ENCODE data around the gene HSPB1.
"Not testable (repeated sequence)": the region's sequence is repeated elsewhere in the genome, so short reads cannot be mapped to it uniquely, and the experiment has no call there.

The HSPB1 gene

DNA sequence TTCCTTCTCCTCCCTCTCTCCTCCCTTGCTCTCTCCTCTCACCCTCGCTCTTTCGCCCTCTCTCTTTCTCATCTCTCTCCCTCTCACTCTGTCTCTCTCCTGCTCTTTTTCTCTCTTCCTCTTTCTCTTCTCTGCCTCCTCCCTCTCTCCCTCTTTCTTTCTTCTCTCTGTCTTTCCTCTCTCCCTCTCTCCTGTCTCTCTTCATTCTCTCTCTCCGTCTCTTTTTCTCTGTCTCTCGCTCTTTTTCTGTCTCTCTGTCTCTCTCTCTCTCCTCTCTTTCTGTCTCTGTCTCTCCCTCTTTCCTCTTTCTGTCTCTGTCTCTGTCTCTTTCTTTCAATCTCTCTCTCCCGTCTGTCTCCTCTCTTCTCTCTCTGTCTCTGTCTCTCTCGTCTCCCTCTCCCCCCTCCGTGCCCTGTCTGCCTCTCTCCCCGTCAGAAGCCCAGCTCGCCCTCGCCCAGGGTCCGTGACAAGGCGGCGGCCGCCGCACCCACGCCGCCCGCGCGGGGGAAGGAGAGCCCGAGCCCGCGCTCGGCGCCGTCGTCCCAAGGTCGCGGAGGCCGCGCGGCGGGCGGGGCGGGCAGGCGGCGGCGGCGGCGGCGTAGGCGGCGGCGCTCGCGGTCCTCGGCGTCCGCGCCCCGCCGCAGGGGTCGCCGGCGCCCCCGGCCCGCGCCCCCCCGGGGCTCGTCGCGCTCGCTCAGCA is 21.3 kb upstream of the HSPB1 start:
- Histone ChIP-seq H3K4me1 (ENCODE audit: control insufficient read depth, insufficient read depth, low read length, unreplicated experiment) (no peaks in the 10 kb centered on the region), H2AFZ (ENCODE audit: low read length, unreplicated experiment) (peak overlapping the region; percentile 85), H3K27ac (ENCODE audit: low read depth, low read length) (no peak overlapping the region), H3K4me3 (ENCODE audit: low read depth, low read length) (peak overlapping the region; percentile 76), H3K79me2 (ENCODE audit: control insufficient read depth, insufficient read depth, low read length, unreplicated experiment) (no peaks in the 10 kb centered on the region), H3K36me3 (ENCODE audit: insufficient read depth, low read length) (no peaks in the 10 kb centered on the region), H3K27me3 (ENCODE audit: insufficient read depth, low read length) (peaks cover 23% of the 10 kb centered on the region)

- H3K27me3 ChIP-seq (ENCODE audit: insufficient read depth, low read length), result peaks cover 23% of the 10 kb centered on the region
- no peaks in the 10 kb centered on the region for H3K79me2 ChIP-seq (ENCODE audit: control insufficient read depth, insufficient read depth, low read length, unreplicated experiment)
- no peak overlapping the region for H3K27ac ChIP-seq (ENCODE audit: low read depth, low read length)
- peak overlapping the region; percentile 70 for H3K4me3 ChIP-seq (ENCODE audit: low read depth, low read length)
- H3K4me1 ChIP-seq (ENCODE audit: control insufficient read depth, insufficient read depth, low read length, unreplicated experiment), result no peaks in the 10 kb centered on the region
- H2AFZ ChIP-seq (ENCODE audit: low read length, unreplicated experiment), result no peak overlapping the region
- no peaks in the 10 kb centered on the region for H3K36me3 ChIP-seq (ENCODE audit: insufficient read depth, low read length)
Measured at GRCh38 chr7:76281706-76282343, 20.6 kb upstream of the HSPB1 start.

DNA sequence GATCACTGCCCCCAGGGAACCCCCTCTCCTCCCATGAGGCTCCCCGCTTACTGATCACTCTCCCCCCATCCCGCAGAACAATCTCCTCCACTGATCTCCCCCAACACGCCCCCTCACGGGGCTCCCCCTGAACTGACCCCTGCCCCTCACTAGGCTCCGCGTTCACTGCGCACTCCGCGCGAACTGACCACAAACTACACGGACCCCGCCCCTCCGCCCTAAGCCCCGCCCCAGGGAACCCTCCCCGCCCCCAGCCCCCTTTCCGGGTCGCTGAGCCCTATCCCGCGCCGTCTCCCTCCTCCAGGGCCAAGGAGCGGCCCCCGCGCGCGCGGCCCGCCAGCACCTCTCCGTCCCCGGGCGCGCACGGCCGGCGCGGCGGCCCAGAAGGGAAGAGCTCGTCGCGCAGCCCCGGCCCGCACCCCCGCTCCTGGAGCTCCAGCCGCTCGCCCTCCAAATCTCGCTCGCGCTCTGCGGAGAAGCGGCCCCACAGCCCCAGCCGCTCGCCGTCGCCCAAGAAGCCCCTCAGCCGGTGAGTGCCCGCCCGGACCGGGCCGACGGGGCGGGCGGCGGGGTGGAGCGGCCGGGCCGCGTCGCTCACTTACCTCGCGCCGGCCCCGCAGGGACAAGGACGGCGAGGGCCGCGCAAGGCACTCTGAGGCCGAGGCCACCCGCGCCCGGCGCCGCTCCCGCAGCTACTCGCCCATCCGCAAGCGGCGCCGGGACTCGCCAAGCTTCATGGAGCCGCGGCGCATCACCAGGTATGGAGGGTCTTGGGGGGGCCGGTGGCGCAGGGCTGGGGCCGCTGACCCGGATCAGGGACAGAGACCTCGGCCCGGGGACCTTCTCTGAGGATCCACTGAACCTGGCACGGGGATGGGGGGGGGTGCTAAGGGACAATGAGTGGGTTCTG is 19.9 kb upstream of the HSPB1 start:
- no peak overlapping the region for H2AFZ ChIP-seq (ENCODE audit: low read length, unreplicated experiment)
- no peaks in the 10 kb centered on the region for H3K4me1 ChIP-seq (ENCODE audit: control insufficient read depth, insufficient read depth, low read length, unreplicated experiment)
- H3K27ac ChIP-seq (ENCODE audit: low read depth, low read length), result no peak overlapping the region
- peaks cover 23% of the 10 kb centered on the region for H3K27me3 ChIP-seq (ENCODE audit: insufficient read depth, low read length)
- peak overlapping the region; percentile 70 for H3K4me3 ChIP-seq (ENCODE audit: low read depth, low read length)
- no peaks in the 10 kb centered on the region for H3K79me2 ChIP-seq (ENCODE audit: control insufficient read depth, insufficient read depth, low read length, unreplicated experiment)
- no peaks in the 10 kb centered on the region for H3K36me3 ChIP-seq (ENCODE audit: insufficient read depth, low read length)

GRCh38 chr7:76283254-76284159 is 19.0 kb upstream of the HSPB1 start:
- Histone ChIP-seq H3K79me2 (ENCODE audit: control insufficient read depth, insufficient read depth, low read length, unreplicated experiment) (no peaks in the 10 kb centered on the region), H3K27me3 (ENCODE audit: insufficient read depth, low read length) (peaks cover 23% of the 10 kb centered on the region), H3K4me1 (ENCODE audit: control insufficient read depth, insufficient read depth, low read length, unreplicated experiment) (no peaks in the 10 kb centered on the region), H3K4me3 (ENCODE audit: low read depth, low read length) (peak overlapping the region; percentile 70), H2AFZ (ENCODE audit: low read length, unreplicated experiment) (no peak overlapping the region), H3K27ac (ENCODE audit: low read depth, low read length) (no peak overlapping the region), H3K36me3 (ENCODE audit: insufficient read depth, low read length) (no peaks in the 10 kb centered on the region)

- Histone ChIP-seq H3K4me1 (ENCODE audit: control insufficient read depth, insufficient read depth, low read length, unreplicated experiment) (peaks cover under 1% of the 10 kb centered on the region), H3K4me3 (ENCODE audit: low read depth, low read length) (no peak overlapping the region), H2AFZ (ENCODE audit: low read length, unreplicated experiment) (no peak overlapping the region), H3K27ac (ENCODE audit: low read depth, low read length) (no peak overlapping the region), H3K36me3 (ENCODE audit: insufficient read depth, low read length) (no peaks in the 10 kb centered on the region), H3K27me3 (ENCODE audit: insufficient read depth, low read length) (peaks cover 17% of the 10 kb centered on the region), H3K79me2 (ENCODE audit: control insufficient read depth, insufficient read depth, low read length, unreplicated experiment) (no peaks in the 10 kb centered on the region)
Measured at GRCh38 chr7:76285604-76286374, 16.7 kb upstream of the HSPB1 start.

GRCh38 chr7:76286842-76287403 is 15.6 kb upstream of the HSPB1 start:
- H3K27me3 ChIP-seq (ENCODE audit: insufficient read depth, low read length), result peaks cover 7% of the 10 kb centered on the region; the same call in 1 of the 2 replicates
- H3K27ac ChIP-seq (ENCODE audit: low read depth, low read length), result no peak overlapping the region
- H3K4me1 ChIP-seq (ENCODE audit: control insufficient read depth, insufficient read depth, low read length, unreplicated experiment), result peaks cover 9% of the 10 kb centered on the region

GRCh38 chr7:76290847-76291350 is 11.6 kb upstream of the HSPB1 start:
- not testable (repeated sequence) for H3K27me3 ChIP-seq (ENCODE audit: insufficient read depth, low read length); H3K36me3 ChIP-seq (ENCODE audit: insufficient read depth, low read length); H3K79me2 ChIP-seq (ENCODE audit: control insufficient read depth, insufficient read depth, low read length, unreplicated experiment); H2AFZ ChIP-seq (ENCODE audit: low read length, unreplicated experiment)
- Histone ChIP-seq H3K4me3 (ENCODE audit: low read depth, low read length) (peak overlapping the region; percentile 52), H3K27ac (ENCODE audit: low read depth, low read length) (peak overlapping the region; percentile 90), H3K4me1 (ENCODE audit: control insufficient read depth, insufficient read depth, low read length, unreplicated experiment) (peaks cover 34% of the 10 kb centered on the region)

More at GRCh38 chr7:76286842-76287403, 15.6 kb upstream of the HSPB1 start:
- Histone ChIP-seq H2AFZ (ENCODE audit: low read length, unreplicated experiment) (no peak overlapping the region), H3K36me3 (ENCODE audit: insufficient read depth, low read length) (no peaks in the 10 kb centered on the region), H3K79me2 (ENCODE audit: control insufficient read depth, insufficient read depth, low read length, unreplicated experiment) (no peaks in the 10 kb centered on the region), H3K4me3 (ENCODE audit: low read depth, low read length) (no peak overlapping the region)

DNA sequence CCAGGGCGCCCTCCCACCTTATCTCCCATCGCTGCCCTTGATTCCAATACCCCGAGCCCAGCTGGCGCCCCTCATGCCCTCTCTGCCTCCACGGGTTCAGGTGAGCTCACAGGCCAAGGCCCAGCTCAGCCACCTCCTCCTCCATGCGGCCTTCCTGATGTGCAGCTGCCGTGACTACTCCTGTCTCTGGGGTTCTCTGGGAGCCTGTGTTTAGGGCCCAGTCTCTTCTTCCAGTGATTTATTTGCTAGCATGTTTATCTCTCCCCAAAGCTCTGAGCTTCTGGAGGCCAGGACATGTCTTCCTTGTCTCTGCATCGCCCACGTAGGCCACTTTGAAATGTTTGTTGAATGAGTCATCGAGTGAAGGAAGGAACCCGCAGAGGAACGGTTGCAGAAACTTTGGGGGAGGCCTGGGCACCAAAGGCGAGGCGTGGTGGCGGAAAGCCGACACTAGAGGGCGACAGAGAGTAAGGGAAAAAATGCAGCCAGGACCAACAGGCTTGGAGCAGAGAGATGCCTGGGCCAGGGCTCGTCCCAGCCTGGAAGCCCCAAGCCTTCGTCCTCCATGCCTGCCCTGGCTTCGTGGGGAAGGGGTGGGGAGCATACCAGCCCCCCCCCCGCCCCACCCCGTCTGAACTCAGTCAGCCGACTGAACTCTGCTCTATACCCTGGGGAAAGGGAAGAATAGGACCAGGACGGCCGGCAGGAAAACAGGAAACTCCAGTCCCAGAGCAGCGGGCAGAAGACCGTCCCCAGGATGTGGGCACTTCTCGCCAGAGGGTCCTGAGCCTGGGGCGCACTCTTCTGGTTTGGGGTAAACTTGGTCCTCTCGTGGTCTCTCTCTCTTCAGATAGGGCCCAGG is 10.9 kb upstream of the HSPB1 start:
- Histone ChIP-seq H3K4me3 (ENCODE audit: low read depth, low read length) (peak overlapping the region; percentile 67), H2AFZ (ENCODE audit: low read length, unreplicated experiment) (peak overlapping the region; percentile 92), H3K79me2 (ENCODE audit: control insufficient read depth, insufficient read depth, low read length, unreplicated experiment) (no peaks in the 10 kb centered on the region), H3K4me1 (ENCODE audit: control insufficient read depth, insufficient read depth, low read length, unreplicated experiment) (peaks cover 37% of the 10 kb centered on the region), H3K27me3 (ENCODE audit: insufficient read depth, low read length) (no peaks in the 10 kb centered on the region), H3K36me3 (ENCODE audit: insufficient read depth, low read length) (no peaks in the 10 kb centered on the region), H3K27ac (ENCODE audit: low read depth, low read length) (peak overlapping the region; percentile 90)

GRCh38 chr7:76292213-76292573 is 10.3 kb upstream of the HSPB1 start:
- Histone ChIP-seq H3K4me1 (ENCODE audit: control insufficient read depth, insufficient read depth, low read length, unreplicated experiment) (peaks cover 43% of the 10 kb centered on the region), H3K27me3 (ENCODE audit: insufficient read depth, low read length) (no peaks in the 10 kb centered on the region), H3K36me3 (ENCODE audit: insufficient read depth, low read length) (no peaks in the 10 kb centered on the region), H3K4me3 (ENCODE audit: low read depth, low read length) (peak overlapping the region; percentile 67), H3K27ac (ENCODE audit: low read depth, low read length) (peak overlapping the region; percentile 90), H3K79me2 (ENCODE audit: control insufficient read depth, insufficient read depth, low read length, unreplicated experiment) (no peaks in the 10 kb centered on the region), H2AFZ (ENCODE audit: low read length, unreplicated experiment) (peak overlapping the region; percentile 67)
